ENCODE measurements around the gene TLR10. TPM values are rescaled to one million over a fixed set of nuclear protein-coding genes. Genes with fewer than 3 reads are reported as not detected.
"Not testable (repeated sequence)": the region's sequence is repeated elsewhere in the genome, so short reads cannot be mapped to it uniquely, and the experiment has no call there.

TLR10 gene
- total RNA-seq, 2 donors from 2014 or later = 1.1 TPM; not detected in 1

- H3K4me3 Mint-ChIP-seq; H3K36me3 Mint-ChIP-seq (ENCODE audit: low read depth); H3K27ac Mint-ChIP-seq; DNase-seq; H3K27me3 Mint-ChIP-seq; ATAC-seq; H3K9me3 ChIP-seq (ENCODE audit: control insufficient read depth, low read length, poor library complexity, severe bottlenecking): not testable (repeated sequence)
- H3K4me1 Mint-ChIP-seq = peaks cover 22% of the 10 kb centered on the region
Observed at GRCh38 chr4:38807462-38807861, 24.7 kb upstream of the TLR10 start.

GRCh38 chr4:38806251-38806650 is 23.5 kb upstream of the TLR10 start:
- not testable (repeated sequence) for ATAC-seq; H3K9me3 ChIP-seq (ENCODE audit: control insufficient read depth, low read length, poor library complexity, severe bottlenecking); DNase-seq; H3K27me3 Mint-ChIP-seq; H3K36me3 Mint-ChIP-seq (ENCODE audit: low read depth)
- peaks cover 22% of the 10 kb centered on the region for H3K4me1 Mint-ChIP-seq
- H3K4me3 Mint-ChIP-seq = peak overlapping the region; percentile 93
- H3K27ac Mint-ChIP-seq = peak overlapping the region; percentile 95

- ATAC-seq = peak; percentile 26
- H3K36me3 Mint-ChIP-seq (ENCODE audit: low read depth) = peaks cover 5% of the 10 kb centered on the region
- peaks cover 22% of the 10 kb centered on the region for H3K4me1 Mint-ChIP-seq
- H3K27ac Mint-ChIP-seq = peak overlapping the region; percentile 95
- no peak for DNase-seq
- H3K4me3 Mint-ChIP-seq = peak overlapping the region; percentile 93
- no peaks in the 10 kb centered on the region for H3K9me3 ChIP-seq (ENCODE audit: control insufficient read depth, low read length, poor library complexity, severe bottlenecking)
- no peaks in the 10 kb centered on the region for H3K27me3 Mint-ChIP-seq
Observed at GRCh38 chr4:38805530-38806145, 22.8 kb upstream of the TLR10 start.

- H3K36me3 Mint-ChIP-seq (ENCODE audit: low read depth) = peaks cover 8% of the 10 kb centered on the region
- H3K9me3 ChIP-seq (ENCODE audit: control insufficient read depth, low read length, poor library complexity, severe bottlenecking) = peaks cover 2% of the 10 kb centered on the region
- H3K4me1 Mint-ChIP-seq = peaks cover 22% of the 10 kb centered on the region
- H3K27ac Mint-ChIP-seq = peak within 1 kb of the TSS; percentile 95
- DNase-seq = no peak
- H3K27me3 Mint-ChIP-seq = no peaks in the 10 kb centered on the region
- H3K4me3 Mint-ChIP-seq = peak within 1 kb of the TSS; percentile 93
- ATAC-seq = peak; percentile 81
Observed at GRCh38 chr4:38804654-38805295, 22.0 kb upstream of the TLR10 start, which contains the start of gene TLR1. Gene TLR1 (minus strand): TSS chr4:38804791. CDS start chr4:38798831, 5,960 bp downstream.

- H3K27ac Mint-ChIP-seq = peak overlapping the region; percentile 95
Observed at GRCh38 chr4:38803833-38804653, 21.3 kb upstream of the TLR10 start.

GRCh38 chr4:38802561-38803355 is 20.0 kb upstream of the TLR10 start:
- peaks cover 22% of the 10 kb centered on the region for H3K4me1 Mint-ChIP-seq
- H3K36me3 Mint-ChIP-seq (ENCODE audit: low read depth) = peaks cover 10% of the 10 kb centered on the region
- H3K27ac Mint-ChIP-seq = peak overlapping the region; percentile 95
- H3K27me3 Mint-ChIP-seq = no peaks in the 10 kb centered on the region
- peaks cover 3% of the 10 kb centered on the region for H3K9me3 ChIP-seq (ENCODE audit: control insufficient read depth, low read length, poor library complexity, severe bottlenecking)
- ATAC-seq = no peak
- no peak for DNase-seq
- H3K4me3 Mint-ChIP-seq = peak overlapping the region; percentile 25

More at GRCh38 chr4:38803833-38804653, 21.3 kb upstream of the TLR10 start:
- DNase-seq = no peak
- Mint-ChIP-seq H3K36me3 (ENCODE audit: low read depth) (peaks cover 10% of the 10 kb centered on the region), H3K27me3 (no peaks in the 10 kb centered on the region), H3K4me3 (peak overlapping the region; percentile 93), H3K4me1 (peaks cover 22% of the 10 kb centered on the region)
- peaks cover 3% of the 10 kb centered on the region for H3K9me3 ChIP-seq (ENCODE audit: control insufficient read depth, low read length, poor library complexity, severe bottlenecking)
- peak; percentile 48 for ATAC-seq

- ATAC-seq (no peak), DNase-seq (no peak)
- peaks cover 20% of the 10 kb centered on the region for H3K4me1 Mint-ChIP-seq
- H3K9me3 ChIP-seq (ENCODE audit: control insufficient read depth, low read length, poor library complexity, severe bottlenecking) = peaks cover 3% of the 10 kb centered on the region
- no peak overlapping the region for H3K4me3 Mint-ChIP-seq
- peaks cover 8% of the 10 kb centered on the region for H3K36me3 Mint-ChIP-seq (ENCODE audit: low read depth)
- H3K27ac Mint-ChIP-seq = no peak overlapping the region
- no peaks in the 10 kb centered on the region for H3K27me3 Mint-ChIP-seq
Observed at GRCh38 chr4:38800961-38801450, 18.2 kb upstream of the TLR10 start.

- H3K4me3 Mint-ChIP-seq = no peak overlapping the region
- H3K4me1 Mint-ChIP-seq = peaks cover 14% of the 10 kb centered on the region
- peaks cover 4% of the 10 kb centered on the region for H3K9me3 ChIP-seq (ENCODE audit: control insufficient read depth, low read length, poor library complexity, severe bottlenecking)
- no peak for ATAC-seq
- peaks cover 8% of the 10 kb centered on the region for H3K36me3 Mint-ChIP-seq (ENCODE audit: low read depth)
- DNase-seq = no peak
- no peak overlapping the region for H3K27ac Mint-ChIP-seq
- no peaks in the 10 kb centered on the region for H3K27me3 Mint-ChIP-seq
Observed at GRCh38 chr4:38800366-38800765, 17.6 kb upstream of the TLR10 start.

- no peak overlapping the region for H3K27ac Mint-ChIP-seq
- peaks cover 13% of the 10 kb centered on the region for H3K9me3 ChIP-seq (ENCODE audit: control insufficient read depth, low read length, poor library complexity, severe bottlenecking)
Observed at GRCh38 chr4:38795087-38795486, 12.3 kb upstream of the TLR10 start.

GRCh38 chr4:38794051-38794450 is 11.3 kb upstream of the TLR10 start:
- H3K36me3 Mint-ChIP-seq (ENCODE audit: low read depth) = no peaks in the 10 kb centered on the region
- H3K27ac Mint-ChIP-seq = no peak overlapping the region
- ATAC-seq (no peak), DNase-seq (no peak)
- H3K27me3 Mint-ChIP-seq = no peaks in the 10 kb centered on the region
- H3K9me3 ChIP-seq (ENCODE audit: control insufficient read depth, low read length, poor library complexity, severe bottlenecking) = peaks cover 10% of the 10 kb centered on the region
- no peaks in the 10 kb centered on the region for H3K4me1 Mint-ChIP-seq
- no peak overlapping the region for H3K4me3 Mint-ChIP-seq

More at GRCh38 chr4:38795087-38795486, 12.3 kb upstream of the TLR10 start:
- Mint-ChIP-seq H3K4me3 (no peak overlapping the region), H3K27me3 (no peaks in the 10 kb centered on the region), H3K36me3 (ENCODE audit: low read depth) (peaks cover 5% of the 10 kb centered on the region), H3K4me1 (no peaks in the 10 kb centered on the region)
- ATAC-seq (no peak), DNase-seq (no peak)

GRCh38 chr4:38791010-38791409 is 8.2 kb upstream of the TLR10 start:
- peaks cover 10% of the 10 kb centered on the region for H3K9me3 ChIP-seq (ENCODE audit: control insufficient read depth, low read length, poor library complexity, severe bottlenecking)
- H3K27me3 Mint-ChIP-seq = no peaks in the 10 kb centered on the region
- no peak overlapping the region for H3K4me3 Mint-ChIP-seq
- no peak for DNase-seq
- no peaks in the 10 kb centered on the region for H3K4me1 Mint-ChIP-seq
- no peak overlapping the region for H3K27ac Mint-ChIP-seq
- ATAC-seq = no peak
- H3K36me3 Mint-ChIP-seq (ENCODE audit: low read depth) = peaks cover 2% of the 10 kb centered on the region

- Mint-ChIP-seq H3K27ac (no peak overlapping the region), H3K27me3 (no peaks in the 10 kb centered on the region), H3K4me1 (no peaks in the 10 kb centered on the region), H3K4me3 (no peak overlapping the region), H3K36me3 (ENCODE audit: low read depth) (peaks cover 2% of the 10 kb centered on the region)
- DNase-seq (no peak), ATAC-seq (no peak)
- H3K9me3 ChIP-seq (ENCODE audit: control insufficient read depth, low read length, poor library complexity, severe bottlenecking) = no peaks in the 10 kb centered on the region
Observed at GRCh38 chr4:38788317-38788716, 5.5 kb upstream of the TLR10 start.

Measured in T-helper 17 cell (primary cell).